ENCODE results near the gene TBC1D2B.

TBC1D2B gene

DNA sequence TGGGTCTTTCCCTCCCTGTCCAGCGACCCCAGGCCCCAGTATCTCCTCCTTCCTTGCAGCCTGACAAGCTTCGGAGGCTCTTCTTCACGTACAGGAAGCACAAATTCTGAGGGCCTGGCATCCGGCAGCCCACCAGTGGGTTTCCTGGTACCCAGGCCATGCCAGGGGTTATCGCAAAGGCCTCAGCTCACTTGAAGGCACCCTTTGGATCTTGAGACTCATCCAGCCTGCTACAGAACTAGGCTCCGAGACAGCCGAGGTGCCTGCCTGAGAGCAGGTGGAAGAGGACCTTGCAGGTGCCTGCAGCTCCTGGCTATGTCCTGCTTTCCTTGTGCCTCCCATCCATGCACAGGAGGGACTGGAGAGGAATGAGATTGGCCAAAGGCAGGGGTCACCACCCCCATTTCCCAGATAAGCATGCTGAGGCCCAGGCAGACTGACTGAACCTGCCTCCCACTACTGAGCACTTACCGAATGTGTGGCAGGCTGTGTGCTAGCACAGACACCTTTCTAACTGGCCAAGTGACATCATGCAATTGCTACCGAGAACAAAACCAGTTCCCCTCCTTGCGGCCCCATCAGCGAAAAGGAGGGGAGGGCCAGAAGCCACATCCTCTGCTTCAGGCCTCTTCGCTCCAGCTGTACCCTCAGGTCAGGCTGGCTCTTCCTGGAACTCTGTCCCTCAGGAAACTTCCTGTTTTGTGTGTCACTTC lies 26.1 kb upstream of the TBC1D2B start:
- TF ChIP-seq CTCF (conservative IDR thresholded peaks at IDR 0.05; ENCODE audit: low read length), result no peak
- no peak overlapping the region for H3K4me3 ChIP-seq (ENCODE audit: low read length)
- DNase-seq (ENCODE audit: low read depth), result no peak

- H3K4me3 ChIP-seq (ENCODE audit: low read length), result no peak overlapping the region
- DNase-seq (ENCODE audit: low read depth), result no peak
- TF ChIP-seq CTCF (conservative IDR thresholded peaks at IDR 0.05; ENCODE audit: low read length), result no peak
Measured at GRCh38 chr15:78102741-78103140, 25.2 kb upstream of the TBC1D2B start.

- DNase-seq (ENCODE audit: low read depth), result no peak
- no peak overlapping the region for H3K4me3 ChIP-seq (ENCODE audit: low read length)
- TF ChIP-seq CTCF (conservative IDR thresholded peaks at IDR 0.05; ENCODE audit: low read length), result no peak
Measured at GRCh38 chr15:78102211-78102610, 24.7 kb upstream of the TBC1D2B start.

- no peak for TF ChIP-seq CTCF (conservative IDR thresholded peaks at IDR 0.05; ENCODE audit: low read length)
- DNase-seq (ENCODE audit: low read depth), result no peak
- H3K4me3 ChIP-seq (ENCODE audit: low read length), result no peak overlapping the region
Measured at GRCh38 chr15:78101423-78102105, 24.1 kb upstream of the TBC1D2B start.

- no peak overlapping the region for H3K4me3 ChIP-seq (ENCODE audit: low read length)
- TF ChIP-seq CTCF (conservative IDR thresholded peaks at IDR 0.05; ENCODE audit: low read length), result no peak
- no peak for DNase-seq (ENCODE audit: low read depth)
Measured at GRCh38 chr15:78100886-78101285, 23.4 kb upstream of the TBC1D2B start.

DNA sequence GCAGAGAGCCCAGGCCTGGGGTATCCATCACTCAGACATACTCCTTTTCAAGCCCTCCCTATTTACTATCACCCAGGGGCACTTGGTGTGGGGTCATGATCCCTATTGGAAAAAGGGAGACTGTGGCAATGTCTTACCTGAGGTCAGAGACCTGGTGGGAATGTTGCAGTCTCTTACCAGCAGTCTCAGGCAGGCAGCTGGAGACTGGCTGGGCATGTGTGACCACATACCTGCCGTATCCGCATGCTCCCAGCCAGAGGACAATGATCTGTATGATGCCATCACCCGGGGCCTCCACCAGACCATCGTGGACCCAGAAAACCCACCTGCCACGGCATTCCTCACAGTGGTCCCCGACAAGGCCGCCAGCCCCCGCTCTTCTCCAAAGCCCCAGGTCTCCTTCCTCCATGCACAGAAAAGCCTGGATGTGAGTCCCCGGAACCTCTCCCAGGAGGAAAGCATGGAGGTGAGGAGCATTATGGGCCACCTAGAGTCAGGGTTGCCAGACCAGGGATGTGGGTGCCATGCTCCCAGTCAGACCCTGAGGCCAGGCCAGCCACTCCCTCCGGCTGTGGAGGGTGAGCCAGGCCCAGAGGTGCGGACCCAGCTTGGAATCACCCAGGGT lies 20.7 kb upstream of the TBC1D2B start:
- H3K4me3 ChIP-seq (ENCODE audit: low read length), result no peak overlapping the region
- no peak for TF ChIP-seq CTCF (conservative IDR thresholded peaks at IDR 0.05; ENCODE audit: low read length)
- DNase-seq (ENCODE audit: low read depth), result no peak

- TF ChIP-seq CTCF (conservative IDR thresholded peaks at IDR 0.05; ENCODE audit: low read length), result no peak
- DNase-seq (ENCODE audit: low read depth), result no peak
Measured at GRCh38 chr15:78097667-78098066, 20.2 kb upstream of the TBC1D2B start.

More at GRCh38 chr15:78097667-78098066, 20.2 kb upstream of the TBC1D2B start:
- H3K4me3 ChIP-seq (ENCODE audit: low read length), result no peak overlapping the region
